A673 (cell line): ENCODE measurements around the gene IGF2R.

Source experiments
- EZH2 ChIP-seq: fragments of 200-600 bp; sonication (generic); IDR thresholded peaks from 2 replicates; pipeline ENCODE4 v1.6.1; 2017; ENCODE audit warnings: borderline replicate concordance, low read depth, mild to moderate bottlenecking, mixed read lengths, antibody characterized with exemption, low read length; ENCODE audit not compliant: poor library complexity, severe bottlenecking
- TF ChIP-seq, protein P1 (sequence below): fragments of 300-800, 200-600 bp; sonication (generic); conservative IDR thresholded peaks from 2 replicates; pipeline ENCODE4 v1.5.1; 2017; ENCODE audit warnings: low read depth, mild to moderate bottlenecking, antibody characterized with exemption, low read length, moderate library complexity, mixed read lengths

DNA sequence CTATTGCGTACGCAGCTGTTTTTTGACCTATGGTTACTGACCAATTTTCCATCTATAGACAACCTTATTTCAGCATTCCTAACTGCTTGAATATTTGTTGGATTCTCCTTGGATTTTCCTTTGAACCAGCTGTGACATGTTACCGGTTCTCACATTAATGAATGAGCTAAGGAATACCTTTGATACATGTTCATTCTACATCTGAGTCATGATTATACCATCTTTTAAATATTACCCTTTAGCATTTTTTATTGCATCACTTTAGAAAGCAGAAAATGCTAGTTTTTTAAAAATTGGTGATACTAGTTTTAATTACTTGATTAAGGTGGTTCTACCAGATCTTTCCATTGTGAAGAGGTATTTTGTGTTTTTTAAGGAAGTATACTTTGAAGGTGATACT lies 1.9 kb upstream of the IGF2R start:
- TF ChIP-seq, protein P1, sequence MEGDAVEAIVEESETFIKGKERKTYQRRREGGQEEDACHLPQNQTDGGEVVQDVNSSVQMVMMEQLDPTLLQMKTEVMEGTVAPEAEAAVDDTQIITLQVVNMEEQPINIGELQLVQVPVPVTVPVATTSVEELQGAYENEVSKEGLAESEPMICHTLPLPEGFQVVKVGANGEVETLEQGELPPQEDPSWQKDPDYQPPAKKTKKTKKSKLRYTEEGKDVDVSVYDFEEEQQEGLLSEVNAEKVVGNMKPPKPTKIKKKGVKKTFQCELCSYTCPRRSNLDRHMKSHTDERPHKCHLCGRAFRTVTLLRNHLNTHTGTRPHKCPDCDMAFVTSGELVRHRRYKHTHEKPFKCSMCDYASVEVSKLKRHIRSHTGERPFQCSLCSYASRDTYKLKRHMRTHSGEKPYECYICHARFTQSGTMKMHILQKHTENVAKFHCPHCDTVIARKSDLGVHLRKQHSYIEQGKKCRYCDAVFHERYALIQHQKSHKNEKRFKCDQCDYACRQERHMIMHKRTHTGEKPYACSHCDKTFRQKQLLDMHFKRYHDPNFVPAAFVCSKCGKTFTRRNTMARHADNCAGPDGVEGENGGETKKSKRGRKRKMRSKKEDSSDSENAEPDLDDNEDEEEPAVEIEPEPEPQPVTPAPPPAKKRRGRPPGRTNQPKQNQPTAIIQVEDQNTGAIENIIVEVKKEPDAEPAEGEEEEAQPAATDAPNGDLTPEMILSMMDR: no peak
- TF ChIP-seq EZH2: no peak
